LNCaP clone FGC (cell line): ENCODE results near the gene SPDYE4.

Source experiments
- DNase-seq: peaks from one replicate; pipeline ENCODE4 v3.0.0-alpha.2; 2011; ENCODE audit warnings: low read depth
- H3K4me3 ChIP-seq: 2 replicates; pipeline ENCODE4 v1.5.1; 2011; ENCODE audit warnings: mild to moderate bottlenecking, low read depth, low read length, control low read depth
- CTCF ChIP-seq: IDR thresholded peaks from 2 replicates; pipeline ENCODE4 v1.5.1; 2012; ENCODE audit warnings: mild to moderate bottlenecking; ENCODE audit not compliant: control insufficient read depth, insufficient read depth; ENCODE audit errors: extremely low read depth

The SPDYE4 gene

GRCh38 chr17:8747742-8748141, 10.6 kb downstream of the SPDYE4 start:
- TF ChIP-seq CTCF, result no peak
- no peak overlapping the region for H3K4me3 ChIP-seq

GRCh38 chr17:8746501-8747236, 11.7 kb downstream of the SPDYE4 start:
- H3K4me3 ChIP-seq, result peak overlapping the region; percentile 56
- no peak for TF ChIP-seq CTCF
- DNase-seq, result no peak

More at GRCh38 chr17:8747742-8748141, 10.6 kb downstream of the SPDYE4 start:
- no peak for DNase-seq

GRCh38 chr17:8745586-8746500, 12.5 kb downstream of the SPDYE4 start:
- TF ChIP-seq CTCF, result peak; percentile 90
- H3K4me3 ChIP-seq, result peak overlapping the region; percentile 56
- no peak for DNase-seq

GRCh38 chr17:8744086-8744785, 14.1 kb downstream of the SPDYE4 start:
- TF ChIP-seq CTCF, result no peak
- no peak for DNase-seq
- no peak overlapping the region for H3K4me3 ChIP-seq

GRCh38 chr17:8742819-8743218, 15.5 kb downstream of the SPDYE4 start:
- no peak for TF ChIP-seq CTCF
- no peak for DNase-seq
- no peak overlapping the region for H3K4me3 ChIP-seq

GRCh38 chr17:8742274-8742673, 16.1 kb downstream of the SPDYE4 start:
- DNase-seq, result no peak
- TF ChIP-seq CTCF, result no peak
- H3K4me3 ChIP-seq, result no peak overlapping the region
